ENCODE measurements around the gene STAC2. TPM values are rescaled to one million over a fixed set of nuclear protein-coding genes. Genes with fewer than 3 reads are reported as not detected.
"Not testable (repeated sequence)": the region's sequence is repeated elsewhere in the genome, so short reads cannot be mapped to it uniquely, and the experiment has no call there.

The STAC2 gene
- 0.67 TPM for total RNA-seq
- long read RNA-seq = 0 reads

- DNase-seq (ENCODE audit: low spot score) = no peak
- intact Hi-C loops (cut with DNase I) = no loop called here
Measured at GRCh38 chr17:39225308-39225958, at the start of gene STAC2. Gene STAC2, minus strand, starts transcription at chr17:39225945. Its CDS starts 443 bp downstream, at chr17:39225502.

- intact Hi-C loops (cut with DNase I) = loop anchor here (10.0 kb wide), 1 partner anchor 133 kb away; the partner anchor contains the start of gene FBXL20
Measured at GRCh38 chr17:39271546-39271945, 45.8 kb upstream of the STAC2 start.

DNA sequence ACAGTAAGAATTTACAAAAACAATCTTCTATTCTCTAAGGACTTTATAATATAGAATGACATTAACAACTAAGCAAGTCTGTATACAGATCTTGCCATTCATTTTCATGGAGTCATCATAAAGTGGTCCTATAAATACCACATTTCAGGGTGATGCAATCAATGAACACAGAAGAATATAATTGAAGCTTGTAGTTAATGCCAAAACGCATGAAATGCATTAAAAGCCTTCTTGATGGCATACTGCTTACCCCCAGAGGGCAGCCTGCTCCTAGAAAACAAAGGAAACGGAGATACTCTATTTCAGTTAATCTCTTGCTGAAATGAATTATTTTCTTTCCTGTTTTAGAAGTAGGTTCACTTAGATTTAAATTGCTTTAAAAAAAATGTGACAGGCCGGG lies 45.2 kb upstream of the STAC2 start:
- intact Hi-C loops (cut with DNase I) = loop anchor here (10.0 kb wide), 1 partner anchor 134 kb away; the partner anchor contains the start of gene FBXL20
- DNase-seq (ENCODE audit: low spot score) = no peak

More at GRCh38 chr17:39271546-39271945, 45.8 kb upstream of the STAC2 start:
- DNase-seq (ENCODE audit: low spot score) = no peak

DNA sequence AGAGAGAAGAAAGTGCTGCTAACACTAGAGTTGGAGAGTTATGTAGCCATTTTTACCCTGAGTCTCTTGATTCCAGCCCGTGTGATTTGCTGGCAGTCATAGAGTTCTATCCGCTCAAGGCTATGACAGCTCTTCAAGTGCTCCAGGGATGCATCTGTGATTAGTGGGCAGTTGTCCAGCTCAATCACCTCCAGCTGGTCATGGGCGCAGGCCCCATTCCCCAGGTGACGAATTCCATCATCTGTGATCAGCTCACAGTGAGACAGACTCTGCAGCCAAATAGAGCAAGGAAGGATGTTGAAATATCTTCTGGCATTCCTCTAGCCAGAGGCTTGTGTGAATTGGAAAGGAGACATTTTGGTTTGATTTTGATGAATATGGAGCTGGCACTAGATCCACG lies 38.4 kb upstream of the STAC2 start:
- intact Hi-C loops (cut with DNase I) = no loop called here

GRCh38 chr17:39261286-39261685 lies 35.5 kb upstream of the STAC2 start:
- no peak for DNase-seq (ENCODE audit: low spot score)
- intact Hi-C loops (cut with DNase I) = no loop called here

More for the DNA sequence above, 38.4 kb upstream of the STAC2 start:
- DNase-seq (ENCODE audit: low spot score) = no peak

GRCh38 chr17:39252788-39253460 lies 27.2 kb upstream of the STAC2 start:
- intact Hi-C loops (cut with DNase I) = no loop called here
- no peak for DNase-seq (ENCODE audit: low spot score)

DNA sequence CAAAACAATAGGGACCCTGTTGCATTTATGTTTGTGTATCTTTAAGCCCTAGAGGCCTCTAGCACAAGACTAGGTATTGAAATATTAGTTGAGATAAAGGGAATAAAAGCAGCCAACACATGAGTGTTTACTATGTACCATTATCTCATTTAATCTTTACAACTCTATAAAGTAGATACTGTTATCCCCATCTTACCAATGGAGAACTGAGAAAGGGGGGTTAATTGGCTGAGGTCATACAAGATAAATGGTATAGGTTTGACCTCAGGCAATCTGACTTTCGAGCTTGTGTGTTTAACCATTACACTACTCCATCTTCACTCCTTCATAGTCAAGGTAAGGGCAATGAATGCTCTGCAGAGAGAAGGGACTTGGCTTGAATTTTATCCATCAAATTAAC lies 26.3 kb upstream of the STAC2 start:
- no peak for DNase-seq (ENCODE audit: low spot score)
- intact Hi-C loops (cut with DNase I) = no loop called here

DNA sequence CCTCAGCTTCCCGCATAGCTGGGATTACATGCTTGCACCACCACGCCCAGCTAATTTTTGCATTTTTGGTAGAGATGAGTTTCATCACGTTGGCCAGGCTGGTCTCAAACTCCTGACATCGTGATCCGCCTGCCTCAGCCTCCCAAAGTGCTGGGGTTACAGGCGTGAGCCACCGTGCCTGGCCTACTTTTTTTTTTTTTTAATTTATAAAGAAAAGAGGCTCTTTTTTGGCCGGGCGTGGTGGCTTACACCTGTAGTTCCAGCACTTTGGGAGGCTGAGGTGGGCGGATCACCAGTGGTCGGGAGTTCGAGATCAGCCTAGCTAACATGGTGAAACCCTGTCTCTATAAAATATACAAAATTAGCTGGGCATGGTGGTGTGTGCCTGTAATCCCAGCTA lies 24.3 kb upstream of the STAC2 start:
- DNase-seq (ENCODE audit: low spot score); intact Hi-C loops (cut with DNase I): not testable (repeated sequence)

DNA sequence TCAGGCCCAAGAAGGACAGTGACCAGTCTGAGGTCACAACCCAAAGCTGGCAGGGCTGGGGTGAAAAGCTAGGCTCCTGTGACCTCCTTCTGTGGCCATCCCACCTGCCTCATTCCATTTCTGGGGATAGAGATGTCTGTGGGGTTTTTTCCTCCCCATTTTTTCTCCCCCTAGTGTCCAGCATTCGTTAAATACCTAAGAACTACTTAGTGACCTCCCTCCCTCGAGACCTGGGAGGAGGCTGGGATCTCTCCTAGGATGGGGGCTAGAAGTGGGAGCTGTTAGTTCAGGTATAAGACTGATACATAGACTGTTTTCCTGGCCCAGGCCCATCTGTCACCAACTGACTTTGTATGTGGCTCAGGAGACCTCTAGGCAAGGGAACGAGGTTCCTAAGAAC lies 20.5 kb upstream of the STAC2 start:
- intact Hi-C loops (cut with DNase I) = no loop called here

GRCh38 chr17:39244600-39245570 lies 19.1 kb upstream of the STAC2 start:
- intact Hi-C loops (cut with DNase I) = loop anchor here (5.0 kb wide), 1 partner anchor 38 kb away; no protein-coding TSS in a partner anchor
- DNase-seq (ENCODE audit: low spot score) = peak; percentile 86

More for the DNA sequence above, 20.5 kb upstream of the STAC2 start:
- DNase-seq (ENCODE audit: low spot score) = no peak

DNA sequence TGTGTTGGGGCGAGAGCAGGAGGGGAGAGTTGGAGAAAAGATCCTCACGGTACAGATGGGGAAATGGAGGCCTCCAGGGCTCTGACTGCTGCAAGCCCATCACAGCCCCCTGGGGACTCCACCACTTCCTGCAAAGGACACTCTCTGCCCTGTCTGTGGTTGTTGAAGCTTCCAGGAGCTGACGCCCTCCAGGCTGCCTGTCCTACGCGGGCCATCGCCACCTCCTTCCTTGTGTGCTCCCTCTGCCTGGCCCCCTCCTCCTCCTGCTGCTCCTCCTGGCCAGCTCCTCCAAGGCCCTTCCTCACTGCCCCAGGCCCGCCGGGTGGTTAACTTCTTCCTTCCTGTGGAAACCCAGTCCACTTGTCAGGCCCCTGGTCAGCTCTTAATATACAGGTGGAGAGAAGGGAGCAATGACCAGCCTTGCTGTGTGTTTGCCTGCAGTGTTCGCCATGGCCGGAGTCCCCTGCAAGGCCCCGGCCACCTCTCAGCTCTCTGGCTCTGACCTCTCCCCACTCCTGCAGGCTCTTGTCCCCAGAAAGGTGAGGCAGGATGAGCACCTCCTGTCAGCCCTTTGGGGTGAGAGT lies 18.4 kb upstream of the STAC2 start:
- no peak for DNase-seq (ENCODE audit: low spot score)
- intact Hi-C loops (cut with DNase I) = loop anchor here (5.0 kb wide), 1 partner anchor 37 kb away; no protein-coding TSS in a partner anchor

DNA sequence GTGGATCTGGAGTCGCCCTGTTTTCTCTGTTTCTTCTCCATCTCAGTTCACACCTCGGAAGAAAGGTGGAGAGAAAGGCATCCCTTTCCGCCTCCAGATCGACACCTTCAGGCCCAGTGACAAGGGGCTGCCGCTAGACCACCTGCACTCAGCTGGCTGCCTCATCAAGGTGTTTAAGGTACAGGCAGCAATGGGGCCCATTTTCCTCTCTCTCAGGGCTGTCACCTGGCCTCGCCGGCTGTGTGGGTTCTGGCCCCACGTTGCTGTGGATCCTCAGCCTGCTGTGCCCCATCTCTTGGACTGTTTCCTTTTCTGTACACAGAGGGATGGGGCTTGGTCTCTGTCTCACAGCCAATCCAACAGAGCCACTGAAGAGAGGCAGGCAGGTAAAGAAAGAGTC lies 17.4 kb upstream of the STAC2 start:
- no peak for DNase-seq (ENCODE audit: low spot score)
- intact Hi-C loops (cut with DNase I) = loop anchor here (5.0 kb wide), 1 partner anchor 36 kb away; no protein-coding TSS in a partner anchor

DNA sequence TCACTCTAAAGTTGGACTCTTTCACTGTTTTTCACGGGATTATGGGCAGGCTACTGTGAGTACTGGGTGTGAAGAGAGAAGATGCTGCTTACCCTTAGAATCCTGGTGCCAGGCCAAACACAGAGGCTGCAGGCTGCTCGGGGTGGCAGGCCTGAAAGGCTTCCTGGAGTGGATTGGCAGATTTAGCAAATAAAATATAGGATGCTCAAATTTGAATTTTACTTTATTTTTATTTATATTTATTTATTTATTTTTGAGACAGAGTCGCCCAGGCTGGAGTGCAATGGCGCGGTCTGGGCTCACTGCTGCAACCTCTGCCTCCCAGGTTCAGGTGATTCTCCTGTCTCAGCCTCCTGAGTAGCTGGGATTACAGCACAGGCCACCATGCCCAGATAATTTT lies 14.9 kb upstream of the STAC2 start:
- no peak for DNase-seq (ENCODE audit: low spot score)
- intact Hi-C loops (cut with DNase I) = loop anchor here (5.0 kb wide), 1 partner anchor 33 kb away; no protein-coding TSS in a partner anchor

DNA sequence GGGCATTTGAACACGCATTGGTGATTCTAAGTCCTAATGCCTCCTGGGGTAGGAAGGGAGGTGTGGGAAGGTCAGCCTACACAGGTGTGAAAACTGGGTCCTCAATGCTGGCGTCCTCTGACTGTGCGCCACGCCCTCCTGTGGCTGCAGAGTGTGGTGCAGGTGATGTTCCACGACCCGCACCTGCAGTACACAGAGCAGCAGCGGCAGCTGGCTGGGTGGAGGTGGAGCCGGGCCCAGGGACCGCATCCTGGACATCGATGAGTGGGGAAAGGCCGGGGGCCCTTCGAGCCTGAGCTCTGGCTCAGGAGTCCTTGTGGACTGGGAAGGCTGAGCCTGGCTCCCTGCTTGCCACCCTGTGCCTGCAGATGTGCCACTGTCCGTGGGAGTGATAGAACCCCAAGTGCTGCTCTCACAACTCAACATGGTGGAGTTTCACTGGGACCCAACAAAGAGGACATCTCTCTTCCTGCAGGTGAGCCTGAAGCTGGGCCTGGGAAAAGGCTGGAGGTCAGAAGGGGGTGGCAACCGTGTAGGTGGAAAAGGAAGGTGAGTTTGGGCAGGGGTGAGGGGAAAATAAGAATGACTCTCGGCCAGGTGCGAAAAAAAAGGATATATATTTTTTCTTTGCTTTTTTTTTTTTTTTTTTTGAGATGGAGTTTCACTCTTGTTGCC lies 14.0 kb upstream of the STAC2 start:
- DNase-seq (ENCODE audit: low spot score) = no peak
- intact Hi-C loops (cut with DNase I) = loop anchor here (5.0 to 10.0 kb wide), 2 partner anchors 32 to 75 kb away; partner anchors contain the start of gene ARL5C

- intact Hi-C loops (cut with DNase I) = loop anchor here (10.0 kb wide), 1 partner anchor 74 kb away; the partner anchor contains the start of gene ARL5C
Measured at GRCh38 chr17:39238311-39238972, 12.7 kb upstream of the STAC2 start.

GRCh38 chr17:39237586-39237985 lies 11.8 kb upstream of the STAC2 start:
- intact Hi-C loops (cut with DNase I) = loop anchor here (10.0 kb wide), 1 partner anchor 73 kb away; the partner anchor contains the start of gene ARL5C
- DNase-seq (ENCODE audit: low spot score) = no peak

More at GRCh38 chr17:39238311-39238972, 12.7 kb upstream of the STAC2 start:
- DNase-seq (ENCODE audit: low spot score) = no peak

GRCh38 chr17:39236981-39237441 lies 11.3 kb upstream of the STAC2 start:
- DNase-seq (ENCODE audit: low spot score) = no peak
- intact Hi-C loops (cut with DNase I) = loop anchor here (10.0 kb wide), 1 partner anchor 72 kb away; the partner anchor contains the start of gene ARL5C
